GM12801 (cell line): ENCODE data around the gene MMP27.

ENCODE experiments used
- CTCF ChIP-seq: IDR thresholded peaks from one replicate; pipeline ENCODE4 v1.5.1; 2011; ENCODE audit warnings: control low read depth; ENCODE audit not compliant: insufficient read length; ENCODE audit errors: extremely low read depth

The MMP27 gene, protein sequence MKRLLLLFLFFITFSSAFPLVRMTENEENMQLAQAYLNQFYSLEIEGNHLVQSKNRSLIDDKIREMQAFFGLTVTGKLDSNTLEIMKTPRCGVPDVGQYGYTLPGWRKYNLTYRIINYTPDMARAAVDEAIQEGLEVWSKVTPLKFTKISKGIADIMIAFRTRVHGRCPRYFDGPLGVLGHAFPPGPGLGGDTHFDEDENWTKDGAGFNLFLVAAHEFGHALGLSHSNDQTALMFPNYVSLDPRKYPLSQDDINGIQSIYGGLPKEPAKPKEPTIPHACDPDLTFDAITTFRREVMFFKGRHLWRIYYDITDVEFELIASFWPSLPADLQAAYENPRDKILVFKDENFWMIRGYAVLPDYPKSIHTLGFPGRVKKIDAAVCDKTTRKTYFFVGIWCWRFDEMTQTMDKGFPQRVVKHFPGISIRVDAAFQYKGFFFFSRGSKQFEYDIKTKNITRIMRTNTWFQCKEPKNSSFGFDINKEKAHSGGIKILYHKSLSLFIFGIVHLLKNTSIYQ

DNA sequence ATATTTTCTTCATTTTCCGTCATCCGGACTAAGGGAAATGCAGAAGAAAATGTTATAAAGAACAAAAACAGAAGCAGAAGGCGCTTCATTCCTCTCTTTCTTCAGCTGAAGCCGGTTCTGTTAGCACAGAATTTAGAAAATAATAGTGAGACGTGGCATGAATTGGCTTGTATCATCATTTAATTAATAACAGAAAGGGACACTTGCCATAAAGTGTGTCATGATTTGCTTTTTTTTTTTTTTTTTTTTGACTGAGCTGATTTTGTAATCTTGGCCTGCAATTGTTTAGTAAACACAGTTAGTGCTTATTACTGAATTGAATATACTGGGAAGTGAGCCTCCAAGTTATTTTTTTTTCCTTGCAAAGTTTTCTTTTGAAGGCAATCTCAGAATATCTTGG, at the start of gene MMP27:
MMP27 (minus strand) TSS at position 144 of the 400 bp plus-strand sequence; CDS start at position 89, 55 bp downstream.
- TF ChIP-seq CTCF, result no peak

- TF ChIP-seq CTCF, result no peak
These were observed 47.7 kb upstream of the MMP27 start for GRCh38 chr11:102753267-102753666.

DNA sequence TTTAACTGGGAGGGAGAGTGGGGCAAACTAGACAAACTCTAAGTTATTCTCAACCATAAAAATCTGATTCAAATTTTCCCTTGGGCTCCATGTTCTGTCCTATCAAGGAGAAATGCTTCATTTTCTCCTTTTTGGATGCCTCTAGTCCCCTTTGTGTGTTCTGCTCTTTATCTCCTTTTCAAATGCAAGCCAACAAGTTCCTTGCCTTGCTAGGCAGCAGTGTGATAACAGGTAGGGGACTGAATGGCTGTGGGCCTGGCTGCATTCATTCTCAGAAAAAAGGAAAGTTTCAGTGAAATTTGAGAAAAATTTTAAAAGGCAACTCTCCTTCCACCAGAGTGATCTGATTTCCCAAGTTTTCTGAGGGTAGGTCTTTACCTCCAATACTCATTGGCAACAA, 46.1 kb upstream of the MMP27 start:
- no peak for TF ChIP-seq CTCF

GRCh38 chr11:102749101-102749722, 43.6 kb upstream of the MMP27 start:
- TF ChIP-seq CTCF, result no peak

DNA sequence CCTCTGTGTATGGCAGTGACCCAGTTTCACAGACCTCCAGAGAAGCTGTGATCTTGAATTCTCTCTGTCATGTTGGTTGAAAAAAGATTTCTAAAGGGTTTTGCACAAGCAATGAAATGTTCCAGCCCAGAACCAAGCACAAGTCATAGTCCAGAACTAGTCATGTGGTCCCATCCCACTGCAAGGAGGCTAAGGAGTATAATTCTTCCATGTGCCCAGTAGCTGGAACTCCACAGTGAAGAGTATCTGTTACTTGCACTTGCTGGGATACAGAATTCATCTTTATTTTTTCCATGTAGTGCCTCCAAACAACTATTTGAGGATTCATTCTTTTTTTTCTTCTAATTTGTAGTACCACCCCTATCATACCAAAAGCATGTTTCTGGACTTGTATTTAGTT, 29.1 kb upstream of the MMP27 start:
- TF ChIP-seq CTCF, result no peak

DNA sequence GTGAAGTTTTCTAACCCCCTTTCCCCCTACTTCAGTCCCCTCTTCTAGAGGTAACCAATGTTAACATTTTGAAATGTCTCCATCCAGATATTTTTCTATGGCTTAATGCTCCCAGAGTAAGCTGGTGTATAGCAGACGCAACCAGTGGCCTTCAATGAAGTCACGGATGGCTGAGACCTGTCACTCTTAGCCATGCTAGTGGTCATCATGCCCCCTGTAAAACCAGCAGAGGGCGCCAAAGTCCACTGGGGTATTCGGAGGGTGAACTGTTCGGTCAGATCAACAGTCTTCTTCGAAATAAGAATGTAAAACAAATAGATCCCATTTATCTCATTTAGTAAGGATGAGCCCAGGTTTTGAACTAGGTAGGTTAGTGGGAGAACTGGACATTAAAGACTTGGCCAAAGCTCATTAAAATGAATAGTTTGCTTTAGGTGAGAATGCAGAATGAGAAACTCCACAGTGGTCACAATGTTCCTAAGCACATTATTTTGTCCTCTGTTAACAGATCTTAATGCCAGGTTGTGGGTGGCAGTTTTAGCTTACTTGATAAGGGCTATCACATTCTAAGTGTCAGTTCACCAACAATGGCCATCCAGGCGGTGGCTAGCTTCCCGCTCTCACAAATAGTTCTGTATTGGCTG, 27.8 kb upstream of the MMP27 start:
- no peak for TF ChIP-seq CTCF

- TF ChIP-seq CTCF, result no peak
These were observed 24.6 kb upstream of the MMP27 start for GRCh38 chr11:102729849-102730815.
